ENCODE data around the gene NRCAM.

Gene NRCAM

DNA sequence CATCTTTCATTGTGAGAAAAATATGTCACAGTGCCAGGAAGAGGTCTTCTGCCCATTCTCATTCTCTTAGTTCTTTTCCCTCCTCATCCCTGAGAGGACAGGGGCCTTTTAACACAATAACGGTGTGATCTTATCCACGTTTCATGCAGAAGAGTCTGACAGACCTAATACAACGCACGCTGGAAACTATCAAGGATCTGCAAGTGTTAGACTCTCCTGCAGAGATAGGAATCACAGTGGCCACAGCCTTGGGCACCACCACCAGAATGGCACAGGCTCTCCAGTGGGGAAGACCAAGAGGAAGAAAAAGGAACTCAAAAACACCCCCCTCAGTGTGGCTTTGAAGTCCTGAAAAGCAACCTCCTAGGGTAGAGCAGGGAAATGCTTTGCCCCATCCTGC lies 253.5 kb downstream of the NRCAM start:
- DNase-seq (ENCODE audit: low read depth), result no peak

DNA sequence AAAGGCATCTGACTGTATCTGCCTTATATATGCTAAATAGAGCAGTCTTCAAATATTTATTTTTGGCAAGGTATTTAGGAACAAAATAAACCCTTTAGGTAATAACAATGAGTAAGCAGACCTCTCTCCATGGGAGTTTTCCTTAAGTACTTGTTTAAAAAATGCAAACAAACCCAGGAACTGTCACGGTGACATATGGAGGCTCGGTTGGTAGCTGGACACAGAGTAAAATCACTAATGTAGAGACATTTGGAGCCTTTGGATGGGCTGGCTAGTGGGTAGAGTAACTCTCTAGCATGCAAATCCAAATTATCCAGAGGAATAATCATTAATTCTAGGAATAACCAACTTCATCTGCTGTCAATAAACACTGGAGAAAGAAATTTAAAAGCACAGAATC lies 254.5 kb downstream of the NRCAM start:
- no peak for DNase-seq (ENCODE audit: low read depth)

DNA sequence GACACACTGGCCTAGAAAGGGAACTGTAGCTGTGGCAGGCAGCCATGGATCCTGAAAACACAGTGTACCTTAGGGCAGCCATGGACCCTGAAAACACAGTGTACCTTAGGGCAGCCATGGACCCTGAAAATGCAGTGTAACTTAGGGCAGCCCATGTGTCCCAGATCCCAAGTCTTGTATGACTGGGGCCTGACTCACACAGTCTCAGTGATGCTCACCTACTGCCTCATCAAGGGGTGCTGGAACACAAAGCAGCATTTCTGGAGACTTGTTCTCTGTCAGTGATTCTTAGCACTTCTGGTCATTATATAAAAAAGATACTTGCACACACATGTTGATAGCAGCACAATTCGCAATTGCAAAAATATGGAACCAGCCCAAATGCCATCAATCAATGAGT lies 255.9 kb downstream of the NRCAM start:
- DNase-seq (ENCODE audit: low read depth), result no peak

DNA sequence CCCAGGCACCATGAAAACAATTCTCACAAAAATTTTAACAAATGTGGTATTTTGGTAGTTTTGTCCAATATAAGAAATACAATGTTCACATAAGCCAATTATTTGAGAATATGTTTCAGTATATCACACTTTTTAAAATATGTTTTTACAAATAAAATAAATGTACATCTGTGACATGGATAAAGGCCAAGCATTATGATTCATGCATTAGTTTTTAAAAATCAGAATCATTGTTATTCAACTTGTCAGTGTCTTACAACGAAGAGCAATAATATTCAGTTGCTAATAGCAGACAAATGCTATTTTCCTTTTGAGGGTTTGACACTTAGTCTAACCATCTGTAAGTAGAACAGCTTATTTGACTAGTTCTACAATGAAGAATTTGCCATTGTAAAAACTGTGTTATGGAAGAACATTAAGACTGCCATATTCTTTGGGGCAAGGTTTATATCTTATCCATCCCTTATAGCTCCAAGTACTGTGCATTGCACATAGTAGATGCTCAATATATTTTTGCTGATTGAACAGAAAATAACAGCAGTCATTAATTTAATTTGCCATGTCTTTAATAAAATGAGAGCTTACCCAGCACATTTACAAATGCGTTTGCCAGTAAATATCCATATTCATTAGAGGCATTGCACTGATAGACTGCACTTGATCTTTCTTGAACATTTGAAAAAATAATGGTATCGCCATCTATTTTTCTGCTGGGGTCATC lies 258.7 kb downstream of the NRCAM start:
- DNase-seq (ENCODE audit: low read depth), result no peak

DNA sequence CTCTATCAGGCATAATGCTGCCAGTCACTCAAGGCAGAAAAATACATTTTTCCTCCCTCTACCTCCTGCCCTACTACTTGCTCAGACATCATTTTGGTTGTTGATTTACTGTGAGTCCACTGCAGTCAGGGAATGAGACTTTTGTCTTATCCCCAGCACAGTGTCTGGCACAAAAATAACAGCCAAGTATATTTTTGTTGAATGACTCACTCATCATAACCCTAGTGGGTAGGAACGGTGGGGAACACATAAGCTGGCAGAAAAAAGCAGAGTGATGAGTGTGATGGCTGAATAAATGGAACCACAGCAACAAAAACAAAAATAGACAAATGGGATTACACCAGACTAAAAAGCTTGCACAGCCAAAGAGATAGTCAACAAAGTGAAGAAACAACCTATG lies 260.2 kb downstream of the NRCAM start:
- DNase-seq (ENCODE audit: low read depth), result no peak

DNA sequence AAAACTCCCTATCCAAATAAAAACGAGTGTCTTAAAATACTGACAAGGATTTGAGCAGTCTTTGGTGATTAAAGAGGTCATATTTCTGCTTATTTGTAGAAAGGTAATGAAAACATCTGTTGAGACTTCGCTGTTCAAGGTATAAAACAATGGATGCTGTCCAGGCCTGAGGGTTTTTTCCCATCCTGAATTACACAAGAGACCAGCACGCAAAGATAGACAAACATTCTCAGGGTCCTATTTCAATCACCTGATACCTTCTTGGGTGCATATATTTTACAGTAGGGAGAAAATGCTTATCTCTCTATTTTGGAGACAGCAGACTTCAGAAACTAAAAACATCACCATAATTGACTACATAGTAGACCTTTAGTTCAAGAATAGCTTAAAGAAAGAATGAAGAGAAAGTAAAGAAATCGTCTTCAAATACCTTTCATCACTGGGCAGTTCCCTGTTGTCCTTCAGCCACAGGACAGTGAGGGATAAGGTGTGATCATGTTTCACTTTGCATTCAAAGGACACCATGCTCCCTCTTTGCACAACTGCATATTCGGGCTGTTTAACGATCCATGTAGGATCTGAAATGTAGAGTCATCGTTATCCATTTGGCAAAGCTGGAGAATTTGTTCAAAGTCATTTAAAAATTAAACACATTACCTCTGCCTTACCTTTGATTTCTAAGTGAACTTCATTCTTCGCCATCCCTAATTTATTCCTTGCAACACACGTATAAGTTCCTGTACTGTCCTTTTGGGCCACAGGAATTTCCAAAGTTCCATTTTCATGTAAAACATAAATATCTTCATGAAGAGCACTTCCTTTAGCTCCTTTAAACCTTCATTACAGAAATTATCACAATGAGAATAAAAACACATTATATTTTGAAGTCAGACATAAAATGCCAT lies 262.4 kb downstream of the NRCAM start:
- no peak for DNase-seq (ENCODE audit: low read depth)

DNA sequence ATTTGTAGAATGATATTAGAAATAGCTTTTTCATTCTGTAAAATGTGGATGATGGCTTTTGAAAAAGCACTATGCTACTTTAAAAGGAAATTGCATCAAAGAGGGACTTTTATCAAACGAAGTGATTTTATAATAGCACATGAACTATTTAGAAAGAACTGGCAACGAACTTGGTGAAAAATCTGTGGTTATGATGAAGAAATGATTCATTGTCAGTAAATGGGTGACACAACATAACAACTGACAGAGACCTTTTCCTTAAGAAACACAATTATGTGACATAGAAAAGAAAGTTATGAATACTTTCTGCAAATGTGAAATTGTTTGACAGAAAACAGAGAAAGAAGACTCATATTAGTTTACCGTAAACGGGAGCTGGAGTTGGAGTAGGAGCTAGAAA lies 265.3 kb downstream of the NRCAM start:
- no peak for DNase-seq (ENCODE audit: low read depth)

DNA sequence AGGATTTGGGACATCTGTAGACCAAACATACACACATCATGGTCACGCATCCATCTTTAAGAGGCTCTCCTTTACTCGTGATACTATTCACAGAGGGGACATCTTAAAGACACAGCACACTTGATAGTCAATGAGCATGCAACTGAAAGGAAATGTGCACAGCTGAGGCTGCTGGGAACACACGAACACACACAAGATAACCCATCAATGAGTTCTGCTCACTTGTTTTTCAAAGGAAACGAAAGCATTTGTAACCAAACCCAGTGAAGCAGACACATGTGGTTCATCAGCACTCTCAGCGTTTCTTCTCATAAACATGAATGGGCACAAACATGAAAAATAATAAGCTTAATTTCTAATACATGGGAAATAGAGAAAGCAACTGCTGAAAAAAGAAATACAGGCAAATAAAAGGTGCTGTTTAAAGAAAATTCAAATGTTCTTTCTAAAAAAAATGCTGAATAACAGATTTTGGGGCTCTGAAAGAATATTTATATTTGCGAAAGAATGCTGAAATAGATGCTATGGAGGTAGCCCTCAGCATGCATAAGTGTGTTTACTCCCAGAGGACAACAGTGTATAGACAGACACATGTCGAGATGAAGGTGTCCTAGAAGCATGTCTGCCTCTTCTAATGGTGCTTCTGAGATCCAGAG lies 266.4 kb downstream of the NRCAM start:
- DNase-seq (ENCODE audit: low read depth), result no peak

DNA sequence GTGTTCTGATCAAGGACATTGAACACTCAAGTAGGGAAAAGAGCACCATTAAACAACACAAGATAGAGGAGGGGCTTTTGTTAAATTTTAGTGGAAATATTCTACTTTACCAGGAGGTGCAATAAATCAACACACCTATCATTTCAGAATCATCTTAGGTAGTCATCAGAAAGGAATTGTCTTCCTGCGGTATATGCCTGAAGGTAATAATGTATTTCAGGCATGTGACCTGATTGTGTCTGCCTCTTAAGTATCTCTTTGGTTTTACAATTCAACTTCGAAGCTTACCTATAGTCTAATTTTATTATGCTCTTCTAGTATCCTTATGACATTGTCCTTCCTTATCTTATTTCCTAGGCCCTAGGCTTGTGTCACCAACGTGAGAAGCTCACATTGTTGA lies 267.5 kb downstream of the NRCAM start:
- DNase-seq (ENCODE audit: low read depth), result no peak

DNA sequence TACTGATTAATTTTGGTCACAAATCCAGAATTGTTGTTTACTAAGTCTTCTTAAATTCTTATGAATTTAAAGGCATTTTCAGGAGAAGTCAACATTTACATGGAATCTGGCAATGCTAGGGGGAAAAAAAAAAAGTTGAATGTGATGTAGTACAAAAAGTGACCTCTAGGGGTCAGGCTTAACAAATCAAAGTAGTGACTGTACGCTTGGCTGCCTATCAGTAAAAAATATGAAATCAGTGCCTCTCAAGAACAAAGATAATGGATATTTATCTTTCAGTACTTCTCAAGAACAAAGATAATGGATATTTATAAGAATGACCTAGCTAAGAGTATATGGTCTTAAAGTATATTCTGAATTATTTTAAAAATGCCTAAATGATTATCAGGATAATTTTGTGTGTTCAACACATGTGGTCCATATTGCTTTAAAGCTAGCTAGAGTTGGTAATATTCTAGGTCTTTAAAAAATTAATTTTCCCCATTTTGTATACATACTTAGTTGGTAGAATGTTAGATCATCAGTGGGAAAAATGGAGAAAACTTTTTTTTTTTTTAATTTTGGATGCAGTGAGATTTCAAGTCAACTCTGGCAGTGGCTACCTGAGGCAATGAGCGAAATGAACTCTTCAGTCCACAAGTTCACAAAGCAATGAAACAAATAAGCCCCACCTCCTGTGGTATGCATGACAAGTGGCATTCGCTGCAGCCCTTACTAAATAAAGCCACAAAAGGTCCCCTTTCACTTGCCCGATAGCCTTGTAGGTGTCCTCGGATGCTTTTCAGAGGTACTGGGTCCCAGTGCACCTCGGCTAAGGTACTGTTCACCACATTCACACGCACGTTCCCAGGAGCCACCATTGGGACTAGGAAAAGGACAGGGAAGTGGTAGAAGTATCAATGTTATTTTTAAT lies 274.9 kb downstream of the NRCAM start:
- no peak for DNase-seq (ENCODE audit: low read depth)

DNA sequence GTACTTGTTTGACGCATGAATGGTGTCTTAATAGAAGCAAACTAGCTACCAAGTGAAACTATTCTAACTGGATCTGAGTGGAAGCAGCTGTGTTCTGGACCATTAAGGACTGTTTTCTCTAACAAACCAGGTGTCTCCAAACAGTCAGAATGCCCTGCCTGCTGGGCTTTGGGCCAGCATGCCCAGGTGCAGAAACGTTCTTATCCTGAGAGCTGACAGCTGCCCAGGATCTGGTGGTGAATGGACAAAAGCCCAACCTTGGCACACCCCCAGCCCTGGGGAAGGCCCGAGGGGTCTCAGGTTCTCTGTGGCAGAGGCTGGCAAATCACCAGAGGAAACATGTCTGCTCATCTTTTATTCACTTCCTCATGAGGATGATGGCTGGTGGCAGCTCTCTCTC lies 277.8 kb downstream of the NRCAM start:
- no peak for DNase-seq (ENCODE audit: low read depth)

DNA sequence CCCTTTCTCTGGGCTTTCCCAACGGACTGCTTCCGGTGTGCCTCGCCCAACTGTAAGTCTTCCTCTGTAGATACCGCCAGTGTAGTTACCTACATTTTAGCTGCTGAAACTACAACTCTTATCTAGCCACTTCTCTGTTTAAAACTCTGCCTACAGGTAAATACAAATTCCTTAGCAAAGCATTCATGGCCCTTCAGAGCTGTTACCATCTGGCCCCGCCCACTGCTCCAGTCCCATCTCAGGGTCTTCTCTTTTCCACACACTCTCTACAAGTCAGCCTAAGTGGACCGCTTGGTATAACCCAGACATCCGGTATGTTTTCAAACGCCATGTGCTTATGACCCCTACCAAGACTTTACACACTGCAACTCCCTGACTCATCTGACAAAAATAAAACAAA lies 285.1 kb downstream of the NRCAM start:
- no peak for DNase-seq (ENCODE audit: low read depth)

DNA sequence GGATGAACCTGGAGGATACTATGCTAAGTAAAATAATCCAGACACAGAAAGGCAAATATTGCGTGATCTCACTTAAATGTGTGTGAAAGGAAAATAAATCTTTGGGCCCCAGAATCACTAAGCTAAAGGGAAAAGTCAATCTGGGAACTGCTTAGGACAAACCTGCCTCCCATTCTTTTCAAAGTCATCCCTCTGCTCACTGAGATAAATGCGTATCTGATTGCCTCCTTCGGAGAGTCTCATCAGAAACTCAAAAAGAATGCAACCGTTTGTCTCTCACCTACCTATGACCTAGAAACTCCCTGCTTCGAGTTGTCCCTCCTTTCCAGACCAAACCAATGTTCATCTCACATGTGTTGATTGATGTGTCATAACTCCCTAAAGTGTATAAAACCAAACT lies 286.0 kb downstream of the NRCAM start:
- DNase-seq (ENCODE audit: low read depth), result no peak

DNA sequence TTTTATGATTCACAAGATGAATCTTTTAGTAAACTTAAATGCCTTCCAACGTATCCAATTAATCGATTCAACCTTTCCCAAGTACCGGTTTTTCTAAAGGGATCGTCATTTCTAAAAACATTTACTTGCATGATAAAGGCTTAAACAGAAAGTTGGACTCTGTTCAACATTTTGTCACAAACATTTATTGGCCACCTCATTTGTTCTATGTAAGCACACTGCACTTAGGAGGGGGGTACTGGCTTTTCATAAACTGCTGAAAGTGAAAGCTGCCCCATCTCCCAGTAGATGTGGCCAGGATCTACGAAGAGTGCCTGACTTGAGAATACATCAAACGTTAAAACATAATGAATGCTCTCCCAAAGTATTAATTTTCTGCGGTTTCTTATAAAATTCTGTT lies 288.8 kb downstream of the NRCAM start:
- DNase-seq (ENCODE audit: low read depth), result no peak

DNA sequence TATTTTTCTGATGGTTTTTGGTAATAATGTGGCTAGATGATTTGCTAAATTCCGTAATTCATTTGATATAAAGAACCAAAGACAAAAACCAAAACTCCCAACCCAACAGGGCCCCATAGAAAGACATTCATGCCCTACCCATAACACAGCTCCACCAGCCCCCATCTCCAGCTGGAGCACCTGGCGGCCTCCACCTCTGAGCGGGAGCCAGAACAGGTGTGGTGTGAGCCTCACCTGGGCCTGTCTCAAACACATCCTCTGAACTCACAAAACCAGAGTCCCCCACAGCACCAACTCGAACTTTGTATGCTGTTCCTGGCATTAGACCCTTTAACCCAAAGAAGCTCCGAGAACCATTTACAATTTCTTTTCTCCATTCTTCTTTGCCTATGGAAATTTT lies 289.5 kb downstream of the NRCAM start:
- DNase-seq (ENCODE audit: low read depth), result no peak

DNA sequence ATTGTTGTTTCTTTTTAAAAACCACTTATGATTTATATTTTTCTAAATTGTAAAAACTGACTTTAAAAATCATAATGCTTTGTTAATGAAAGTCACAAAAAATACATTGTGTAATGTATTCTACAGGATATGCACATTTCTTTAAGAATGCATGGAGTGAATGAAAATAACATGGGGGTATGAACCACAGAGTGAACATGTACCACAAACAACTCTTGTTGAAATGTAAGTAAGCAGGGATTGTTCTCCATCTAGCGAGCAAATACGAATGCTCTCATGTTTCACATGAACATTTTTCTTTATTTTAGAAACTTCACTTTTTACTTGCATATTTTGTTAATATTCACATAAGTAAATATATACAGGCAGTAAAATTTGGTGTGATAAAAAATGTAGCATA lies 290.5 kb downstream of the NRCAM start:
- no peak for DNase-seq (ENCODE audit: low read depth)

DNA sequence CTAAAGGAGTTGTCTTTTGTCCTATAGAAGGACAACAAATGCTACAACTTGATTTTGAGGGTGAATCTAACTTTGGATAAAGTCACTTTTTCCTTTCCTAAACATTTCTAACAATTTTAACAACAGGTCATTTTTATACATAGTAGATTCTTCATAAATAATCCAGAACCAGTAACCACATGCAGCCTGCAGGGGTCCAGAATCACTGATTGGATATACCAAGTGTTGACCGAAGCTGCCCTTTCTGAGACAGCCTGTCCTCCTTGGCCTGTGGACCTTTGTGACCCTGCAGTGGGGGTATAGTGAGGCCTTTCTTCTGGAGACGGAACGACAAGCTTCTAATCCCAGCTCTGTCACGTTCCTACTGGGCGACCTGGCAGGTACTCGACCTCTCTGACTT lies 291.3 kb downstream of the NRCAM start:
- DNase-seq (ENCODE audit: low read depth), result no peak

DNA sequence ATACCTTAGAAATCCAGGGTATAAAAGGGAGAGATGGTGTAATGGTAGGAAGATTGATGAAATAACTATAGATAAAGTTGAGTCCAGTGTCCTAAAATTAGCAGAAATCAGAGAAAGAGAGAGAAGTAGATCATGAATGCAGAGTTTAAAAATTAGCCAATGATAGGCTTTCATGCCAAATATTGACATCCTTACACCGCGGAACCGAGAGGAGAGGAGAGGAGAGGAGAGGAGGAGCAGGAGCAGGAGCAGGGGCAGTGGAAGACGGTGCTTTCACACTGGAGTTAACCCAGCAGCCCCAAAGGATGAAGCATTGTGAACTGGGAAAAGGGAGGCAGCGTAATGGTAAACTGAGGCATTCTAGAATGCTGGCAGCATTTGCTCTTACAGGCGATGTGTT lies 291.9 kb downstream of the NRCAM start:
- no peak for DNase-seq (ENCODE audit: low read depth)

DNA sequence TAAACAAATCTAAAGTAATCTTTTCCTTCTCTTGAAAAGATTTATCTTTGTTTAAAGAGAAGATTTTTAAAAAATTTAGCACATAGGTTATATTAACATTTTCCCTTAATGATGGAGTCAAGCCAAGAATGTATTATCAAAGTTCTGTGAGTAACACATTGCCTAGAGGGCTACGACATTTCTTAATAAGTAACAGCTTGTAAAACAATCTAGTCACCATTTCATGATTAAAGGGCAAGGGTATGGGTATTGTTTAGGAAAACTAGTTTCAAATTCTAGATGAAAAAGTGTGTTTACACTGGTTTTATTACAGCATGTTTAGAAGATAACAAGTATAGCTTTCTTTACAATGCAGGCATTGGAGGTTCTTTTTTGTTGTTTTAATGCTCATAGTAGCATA lies 297.5 kb downstream of the NRCAM start:
- no peak for DNase-seq (ENCODE audit: low read depth)

DNA sequence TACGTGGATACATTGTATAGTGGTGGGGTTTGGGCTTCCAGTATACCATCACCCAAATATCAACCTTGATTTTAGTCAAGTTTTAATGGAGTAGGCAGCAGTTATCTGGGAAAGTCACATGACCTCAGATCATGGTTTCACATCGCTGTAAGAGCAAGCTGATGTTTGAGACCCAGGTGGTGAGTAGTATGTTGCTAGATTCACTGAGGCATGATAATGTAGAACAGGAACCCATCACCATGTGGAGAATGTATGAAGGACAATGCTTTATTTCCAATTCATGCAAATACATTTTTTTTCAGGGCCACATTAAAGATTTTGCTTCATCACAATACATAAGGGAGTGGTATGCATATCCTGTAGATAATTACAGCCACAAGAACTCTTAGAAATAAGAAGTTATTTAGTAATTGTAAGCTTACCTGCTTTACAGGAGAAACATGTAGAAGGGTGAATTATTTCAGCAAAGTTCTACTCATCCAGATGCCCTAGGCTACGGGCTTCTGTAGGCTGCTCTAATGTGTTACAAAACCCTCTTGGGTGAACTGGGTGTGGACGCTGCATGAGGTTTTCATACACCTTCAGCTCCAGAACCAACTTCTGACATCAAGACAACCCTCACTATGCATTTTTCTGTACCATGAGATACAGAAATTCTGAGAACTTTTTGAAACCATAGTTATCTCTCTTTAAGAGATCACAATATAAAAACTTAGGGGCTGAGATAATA lies 298.5 kb downstream of the NRCAM start:
- no peak for DNase-seq (ENCODE audit: low read depth)

DNA sequence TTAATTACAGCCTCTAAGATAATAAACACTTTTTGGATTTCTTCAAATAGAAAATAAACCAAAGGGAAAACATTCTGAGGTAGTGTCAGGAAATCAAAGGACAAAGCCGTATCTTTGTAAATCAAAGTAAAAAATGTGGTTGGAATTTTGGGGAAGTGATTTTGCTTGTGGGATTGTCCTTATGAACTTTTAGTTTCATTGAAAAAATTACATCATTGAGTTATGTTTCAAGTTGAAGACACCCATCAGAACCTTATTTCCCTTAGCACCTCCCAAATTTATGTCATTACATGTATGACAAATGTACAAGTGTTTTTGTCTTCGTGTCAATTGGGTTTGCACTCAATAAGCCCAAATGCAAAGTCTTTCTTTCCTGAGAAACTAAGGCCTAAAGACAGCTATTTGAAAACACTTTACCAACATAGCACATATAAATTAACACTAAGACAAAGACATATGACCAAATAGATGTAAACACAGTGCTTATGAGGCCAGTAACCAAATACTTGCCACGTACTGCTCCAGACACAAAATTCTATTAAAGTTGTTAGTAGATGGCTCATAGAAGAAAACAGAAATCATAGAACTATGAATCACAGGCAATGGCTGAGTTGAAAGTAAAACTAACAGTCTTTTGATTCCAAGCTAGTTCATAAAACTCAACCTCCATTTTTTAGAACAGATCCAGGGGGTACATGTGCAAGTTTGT lies 299.2 kb downstream of the NRCAM start:
- DNase-seq (ENCODE audit: low read depth), result no peak

Data from T follicular helper cell (primary cell).